K562 (cell line): ENCODE measurements around the gene PSMB10. TPM values are rescaled to one million over a fixed set of nuclear protein-coding genes. Genes with fewer than 3 reads are reported as not detected.
A peak's percentile ranks its signal among the peaks of the same experiment; 100 is the strongest.

ENCODE experiments used
- BACH1 ChIP-seq: fragments of 200-800 bp; sonication (Bioruptor generic); IDR thresholded peaks from 2 replicates; pipeline ENCODE4 v1.6.1; 2016; ENCODE audit warnings: missing genetic modification characterization, missing compliant biosample characterization
- BRD4 ChIP-seq: fragments of 200-600 bp; sonication (generic); IDR thresholded peaks from 2 replicates; pipeline ENCODE4 v1.6.1; 2017; ENCODE audit warnings: inconsistent platforms
- CCNT2 ChIP-seq: IDR thresholded peaks from 2 replicates; pipeline ENCODE4 v1.6.1; 2011; ENCODE audit warnings: borderline replicate concordance, low read depth, mild to moderate bottlenecking, moderate library complexity, mixed read lengths, low read length; ENCODE audit not compliant: insufficient read length; ENCODE audit errors: extremely low read depth
- FOS ChIP-seq: IDR thresholded peaks from 3 replicates; pipeline ENCODE4 v1.6.1; 2011; ENCODE audit not compliant: insufficient read length; ENCODE audit errors: extremely low read depth
- FOXA1 ChIP-seq: fragments of 450-650 bp; IDR thresholded peaks from 2 replicates; pipeline ENCODE4 v1.6.1; 2016; ENCODE audit warnings: mild to moderate bottlenecking, borderline replicate concordance
- GATA2 ChIP-seq: sonication (generic); formaldehyde crosslinking; IDR thresholded peaks from 2 replicates; pipeline ENCODE4 v1.4.0; 2020; ENCODE audit warnings: mild to moderate bottlenecking, missing genetic modification reagents
- GTF2E2 ChIP-seq: fragments of 200-800 bp; sonication (Bioruptor generic); IDR thresholded peaks from 2 replicates; pipeline ENCODE4 v1.6.1; 2016; ENCODE audit warnings: missing genetic modification characterization, missing compliant biosample characterization
- HBP1 ChIP-seq: fragments of 450-650 bp; formaldehyde crosslinking; IDR thresholded peaks from 2 replicates; pipeline ENCODE4 v1.4.0; 2022; ENCODE audit warnings: missing genetic modification characterization
- LEF1 ChIP-seq: fragments of 450-650 bp; IDR thresholded peaks from 2 replicates; pipeline ENCODE4 v1.6.1; 2016; ENCODE audit warnings: mild to moderate bottlenecking
- MAZ ChIP-seq, 2 experiments: fragments of 450-650 bp in 1 of 2; sonication (generic) in 1 of 2; formaldehyde crosslinking; IDR thresholded peaks in 1 of 2; conservative IDR thresholded peaks in 1 of 2; 2 replicates each; pipeline versions ENCODE4 v1.4.0 to v1.5.0; 2020; ENCODE audit warnings: mild to moderate bottlenecking in 1 of 2, missing genetic modification reagents in 1 of 2
- MEF2A ChIP-seq: IDR thresholded peaks from 2 replicates; pipeline ENCODE4 v1.6.1; 2011; ENCODE audit warnings: low read depth, mild to moderate bottlenecking, low read length, moderate library complexity; ENCODE audit not compliant: control insufficient read depth
- NRF1 ChIP-seq, 2 experiments: fragments of 450-650 bp; IDR thresholded peaks in 1 of 2; conservative IDR thresholded peaks in 1 of 2; 2 replicates each; pipeline ENCODE4 v1.6.1; 2014; ENCODE audit warnings: mild to moderate bottlenecking in 2 of 2
- PRPF4 ChIP-seq: fragments of 200-400 bp; formaldehyde crosslinking; IDR thresholded peaks from one replicate; pipeline ENCODE4 v1.6.1; 2017; ENCODE audit warnings: low read length, low read depth, mild to moderate bottlenecking; ENCODE audit not compliant: insufficient read depth, poor library complexity, severe bottlenecking
- PYGO2 ChIP-seq: fragments of 450-650 bp; IDR thresholded peaks from 2 replicates; pipeline ENCODE4 v1.6.1; 2016; ENCODE audit warnings: mild to moderate bottlenecking, missing genetic modification characterization, moderate library complexity, missing compliant biosample characterization
- SRSF3 ChIP-seq: fragments of 200-400 bp; formaldehyde crosslinking; IDR thresholded peaks from 2 replicates; pipeline ENCODE4 v1.6.1; 2016; ENCODE audit warnings: mild to moderate bottlenecking, low read length, moderate library complexity; ENCODE audit not compliant: insufficient read depth
- ZFX ChIP-seq: sonication (generic); formaldehyde crosslinking; IDR thresholded peaks from 2 replicates; pipeline ENCODE4 v1.8.0; 2022; ENCODE audit warnings: mild to moderate bottlenecking, missing genetic modification reagents, moderate library complexity
- ZNF133 ChIP-seq: fragments of 250-450 bp; sonication (Bioruptor Pico); IDR thresholded peaks from 2 replicates; pipeline ENCODE4 v1.4.0; 2020; ENCODE audit warnings: mild to moderate bottlenecking
- ZNF140 ChIP-seq: fragments of 250-450 bp; sonication (Bioruptor Pico); IDR thresholded peaks from 2 replicates; pipeline ENCODE4 v1.8.0; 2021; ENCODE audit warnings: moderate library complexity, mild to moderate bottlenecking, inconsistent platforms
- ZNF175 ChIP-seq: fragments of 200-800 bp; sonication (Bioruptor generic); IDR thresholded peaks from 2 replicates; pipeline ENCODE4 v1.6.1; 2016; ENCODE audit warnings: low read depth, mild to moderate bottlenecking, missing genetic modification characterization, missing compliant biosample characterization
- ZNF197 ChIP-seq: fragments of 200-800 bp; sonication (Bioruptor generic); IDR thresholded peaks from 2 replicates; pipeline ENCODE4 v1.6.1; 2016; ENCODE audit warnings: low read depth, missing genetic modification characterization, missing compliant biosample characterization
- ZNF449 ChIP-seq: fragments of 250-450 bp; sonication (Bioruptor Pico); IDR thresholded peaks from 2 replicates; pipeline ENCODE4 v1.8.0; 2022; ENCODE audit warnings: moderate library complexity, mild to moderate bottlenecking, inconsistent platforms
- ZNF589 ChIP-seq: fragments of 200-800 bp; sonication (Bioruptor generic); IDR thresholded peaks from 2 replicates; pipeline ENCODE4 v1.6.1; 2016; ENCODE audit warnings: low read depth, missing genetic modification characterization, missing compliant biosample characterization
- polyA plus RNA-seq, 8 experiments: library from polyadenylated mRNA; depleted of rRNA in 4 of 8; stranded (reverse) in 5 of 8; unstranded in 3 of 8; fragments of >200 nt; fragmentation: Nextera tagmentation in 2 of 8; fragmentation: Illumina TruSeq in 1 of 8; extraction: Ambion mirVana in 2 of 8; extraction: Trizol in 1 of 8; gene quantifications; 2 replicates each; pipeline versions ENCODE4 v1.2.1 to v1.2.3, GENCODE V29; 2011 to 2014; ENCODE audit warnings: inconsistent platforms in 1 of 8, missing spikeins in 1 of 8
- total RNA-seq, 7 experiments: library from RNA; depleted of rRNA in 6 of 7; stranded (reverse); fragments of >200 nt in 6 of 7; fragmentation: Illumina TruSeq in 2 of 7; extraction: Trizol in 2 of 7; gene quantifications; 2 replicates each; pipeline versions ENCODE4 v1.2.1 to v1.2.3, GENCODE V29; 2011 to 2021; ENCODE audit warnings: low replicate concordance in 1 of 7
- TF ChIP-seq, protein P1 (sequence below): fragments of 250-450 bp; sonication (Bioruptor Pico); IDR thresholded peaks from 2 replicates; pipeline ENCODE4 v1.5.0; 2022; ENCODE audit warnings: mild to moderate bottlenecking

Gene PSMB10
- total and polyA plus RNA-seq, 9 of the 15 experiments (the other 6 are each of a cell fraction or from before 2014, with no cell fraction given), result 11.7 to 105 (median 51.0) TPM

DNA sequence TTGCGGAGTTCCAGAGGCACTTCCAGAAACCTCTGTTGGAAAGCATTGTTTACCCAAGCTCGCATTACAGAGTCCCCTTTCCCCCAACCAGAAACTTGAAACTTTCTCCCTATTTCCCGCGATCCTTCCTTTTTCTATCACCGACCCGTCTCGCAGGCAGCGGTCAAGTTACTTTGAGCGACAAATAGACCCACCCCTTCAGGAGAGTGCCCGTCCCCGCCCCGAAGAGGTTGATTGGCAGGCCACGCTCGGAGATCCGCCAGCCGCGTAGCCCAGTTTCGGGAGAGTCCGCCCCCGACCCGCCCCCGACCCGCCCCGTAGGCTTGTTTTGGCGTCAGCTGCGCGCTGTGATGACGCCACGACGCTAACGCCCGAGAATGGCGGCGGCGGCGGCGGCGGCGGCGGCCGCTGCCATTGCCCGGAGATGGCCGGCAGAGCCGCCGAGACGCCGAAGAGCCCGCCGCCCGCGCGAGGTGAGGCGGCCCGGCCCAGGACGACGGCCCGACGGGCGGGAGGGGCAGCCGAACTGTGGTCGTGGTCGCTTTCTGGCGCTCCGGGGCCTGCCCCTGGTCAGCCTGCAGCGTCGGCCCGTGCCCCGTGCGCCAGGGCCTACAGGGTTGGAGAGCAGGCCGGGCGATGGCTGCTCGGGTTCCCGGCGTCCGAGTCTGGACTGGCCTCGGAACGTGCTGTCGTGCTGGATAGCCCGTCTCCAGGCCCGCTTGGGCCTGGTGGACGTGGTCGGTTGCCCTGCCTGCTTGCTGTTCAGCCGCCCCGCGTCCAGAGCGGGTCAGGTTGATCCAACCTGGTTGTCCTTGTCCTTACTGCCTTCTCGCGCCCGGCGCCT, 43.5 kb downstream of the PSMB10 start, which contains the start of gene PSKH1 (continued):
- TF ChIP-seq LEF1 (no peak), MAZ (CRISPR knock-in tag; conservative IDR thresholded peaks at IDR 0.05 in 1 of 2, IDR thresholded peaks at IDR 0.05 in 1 of 2) (peak in 1 of 2 experiments; percentile 78; a peak in 2 of 4 replicates), ZNF449 (CRISPR knock-in tag) (no peak), MEF2A (no peak), FOXA1 (no peak), ZNF175 (no peak), BACH1 (no peak; the same call in 1 of the 2 replicates), CCNT2 (peak; percentile 50), GATA2 (CRISPR knock-in tag) (no peak), FOS (no peak), PRPF4 (no peak), ZNF197 (no peak), GTF2E2 (no peak), SRSF3 (no peak), ZFX (CRISPR knock-in tag) (peak; percentile 98), BRD4 (peak; percentile 79; the same call in 1 of the 2 replicates), NRF1 (conservative IDR thresholded peaks at IDR 0.05 in 1 of 2, IDR thresholded peaks at IDR 0.05 in 1 of 2) (peak in 1 of 2 experiments; percentile 35; a peak in 1 of 4 replicates), ZNF140 (CRISPR knock-in tag) (no peak), ZNF589 (no peak), PYGO2 (no peak), HBP1 (CRISPR knock-in tag) (no peak), ZNF133 (CRISPR knock-in tag) (no peak)
- TF ChIP-seq, protein P1, sequence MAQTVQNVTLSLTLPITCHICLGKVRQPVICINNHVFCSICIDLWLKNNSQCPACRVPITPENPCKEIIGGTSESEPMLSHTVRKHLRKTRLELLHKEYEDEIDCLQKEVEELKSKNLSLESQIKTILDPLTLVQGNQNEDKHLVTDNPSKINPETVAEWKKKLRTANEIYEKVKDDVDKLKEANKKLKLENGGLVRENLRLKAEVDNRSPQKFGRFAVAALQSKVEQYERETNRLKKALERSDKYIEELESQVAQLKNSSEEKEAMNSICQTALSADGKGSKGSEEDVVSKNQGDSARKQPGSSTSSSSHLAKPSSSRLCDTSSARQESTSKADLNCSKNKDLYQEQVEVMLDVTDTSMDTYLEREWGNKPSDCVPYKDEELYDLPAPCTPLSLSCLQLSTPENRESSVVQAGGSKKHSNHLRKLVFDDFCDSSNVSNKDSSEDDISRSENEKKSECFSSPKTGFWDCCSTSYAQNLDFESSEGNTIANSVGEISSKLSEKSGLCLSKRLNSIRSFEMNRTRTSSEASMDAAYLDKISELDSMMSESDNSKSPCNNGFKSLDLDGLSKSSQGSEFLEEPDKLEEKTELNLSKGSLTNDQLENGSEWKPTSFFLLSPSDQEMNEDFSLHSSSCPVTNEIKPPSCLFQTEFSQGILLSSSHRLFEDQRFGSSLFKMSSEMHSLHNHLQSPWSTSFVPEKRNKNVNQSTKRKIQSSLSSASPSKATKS (CRISPR knock-in tag), result no peak
